Stimulated activated CD4-positive, alpha-beta T cell treated with anti-CD3 and anti-CD28 coated beads, Interleukin-12 subunit alpha, Interleukin-12 subunit beta, amount 100 ng/mL, for 48 hours (primary cell): ENCODE results near the gene TMBIM6.
"Not testable (repeated sequence)": the region's sequence is repeated elsewhere in the genome, so short reads cannot be mapped to it uniquely, and the experiment has no call there.

Source experiments
- DNase-seq, 3 donors: peaks; one replicate each; pipeline ENCODE4 v3.0.0-alpha.2; 2020; ENCODE audit warnings: low read depth in 2 of 3, low spot score in 1 of 3

The TMBIM6 gene

DNA sequence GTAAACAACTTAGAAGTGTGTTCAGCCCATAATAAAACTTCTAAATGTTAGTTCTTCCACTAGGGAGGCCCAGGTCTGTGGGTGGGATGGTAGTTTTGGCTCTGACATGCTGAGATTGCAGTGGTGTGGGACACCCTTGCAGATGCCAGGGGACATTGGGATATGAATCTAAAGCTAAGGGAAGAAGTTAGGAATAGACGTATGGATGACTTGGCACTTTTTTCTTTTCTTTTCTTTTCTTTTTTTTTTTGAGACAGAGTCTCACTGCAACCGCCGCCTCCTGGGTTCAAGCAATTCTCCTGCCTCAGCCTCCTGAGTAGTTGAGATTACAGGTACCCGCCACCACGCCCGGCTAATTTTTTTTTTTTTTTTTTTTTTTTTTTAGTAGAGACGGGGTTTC lies 31.7 kb downstream of the TMBIM6 start:
- DNase-seq = not testable (repeated sequence)

DNA sequence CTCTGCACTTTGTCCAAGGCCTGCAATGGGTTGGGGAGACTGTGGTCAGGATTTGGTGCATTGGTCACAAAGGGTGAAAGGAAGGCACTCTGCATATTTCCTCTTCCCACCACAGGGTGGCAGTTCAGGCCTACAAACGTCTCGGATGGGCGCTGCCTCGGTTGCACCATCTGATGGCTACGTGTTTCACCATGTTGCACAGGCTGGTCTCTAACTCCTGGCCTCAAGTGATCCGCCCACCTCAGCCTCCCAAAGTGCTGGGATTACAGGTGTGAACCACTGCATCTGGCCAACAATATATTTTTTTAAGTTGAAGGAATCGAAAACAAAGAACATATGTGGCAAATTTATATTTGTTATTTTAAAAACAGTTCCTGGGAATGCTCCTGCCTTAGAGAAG lies 35.1 kb downstream of the TMBIM6 start:
- DNase-seq = peak; percentile 42 to 53 (median 46)

DNA sequence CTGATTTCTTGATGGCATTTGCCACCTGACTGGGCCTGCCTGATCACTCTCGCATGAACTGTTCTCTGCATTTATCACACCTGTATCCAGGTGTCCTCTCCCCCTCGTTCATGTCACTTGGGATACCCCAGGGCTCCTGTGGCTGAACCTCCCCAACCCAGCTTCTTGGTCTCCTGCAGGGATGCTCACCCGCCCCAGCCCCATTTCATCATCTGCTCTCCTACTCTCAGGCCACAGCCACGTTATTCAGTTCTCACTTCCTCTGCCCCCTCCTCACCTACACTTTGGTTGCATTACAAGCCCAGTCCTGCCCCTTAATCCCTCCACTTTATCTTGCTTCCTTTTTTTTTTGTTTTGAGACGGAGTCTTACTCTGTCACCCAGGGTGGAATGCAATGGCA lies 35.5 kb downstream of the TMBIM6 start:
- no peak for DNase-seq

DNA sequence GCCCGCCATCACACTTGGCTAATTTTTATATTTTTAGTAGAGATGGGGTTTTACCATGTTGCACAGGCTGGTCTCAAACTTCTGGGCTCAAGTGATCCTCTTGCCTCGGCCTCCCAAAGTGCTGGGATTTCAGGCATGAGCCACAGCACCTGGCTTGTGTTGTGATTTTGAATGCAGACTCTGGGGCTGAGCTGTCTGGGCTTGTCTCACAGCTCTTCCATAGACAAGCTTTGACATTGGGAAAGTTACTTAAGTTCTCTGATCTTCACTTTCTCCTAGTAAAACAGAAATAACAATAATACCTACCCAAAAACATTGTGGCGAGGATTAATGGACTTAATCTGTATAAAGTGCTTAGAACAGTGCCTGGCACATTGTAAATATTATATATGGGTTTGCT lies 36.0 kb downstream of the TMBIM6 start:
- DNase-seq = no peak

DNA sequence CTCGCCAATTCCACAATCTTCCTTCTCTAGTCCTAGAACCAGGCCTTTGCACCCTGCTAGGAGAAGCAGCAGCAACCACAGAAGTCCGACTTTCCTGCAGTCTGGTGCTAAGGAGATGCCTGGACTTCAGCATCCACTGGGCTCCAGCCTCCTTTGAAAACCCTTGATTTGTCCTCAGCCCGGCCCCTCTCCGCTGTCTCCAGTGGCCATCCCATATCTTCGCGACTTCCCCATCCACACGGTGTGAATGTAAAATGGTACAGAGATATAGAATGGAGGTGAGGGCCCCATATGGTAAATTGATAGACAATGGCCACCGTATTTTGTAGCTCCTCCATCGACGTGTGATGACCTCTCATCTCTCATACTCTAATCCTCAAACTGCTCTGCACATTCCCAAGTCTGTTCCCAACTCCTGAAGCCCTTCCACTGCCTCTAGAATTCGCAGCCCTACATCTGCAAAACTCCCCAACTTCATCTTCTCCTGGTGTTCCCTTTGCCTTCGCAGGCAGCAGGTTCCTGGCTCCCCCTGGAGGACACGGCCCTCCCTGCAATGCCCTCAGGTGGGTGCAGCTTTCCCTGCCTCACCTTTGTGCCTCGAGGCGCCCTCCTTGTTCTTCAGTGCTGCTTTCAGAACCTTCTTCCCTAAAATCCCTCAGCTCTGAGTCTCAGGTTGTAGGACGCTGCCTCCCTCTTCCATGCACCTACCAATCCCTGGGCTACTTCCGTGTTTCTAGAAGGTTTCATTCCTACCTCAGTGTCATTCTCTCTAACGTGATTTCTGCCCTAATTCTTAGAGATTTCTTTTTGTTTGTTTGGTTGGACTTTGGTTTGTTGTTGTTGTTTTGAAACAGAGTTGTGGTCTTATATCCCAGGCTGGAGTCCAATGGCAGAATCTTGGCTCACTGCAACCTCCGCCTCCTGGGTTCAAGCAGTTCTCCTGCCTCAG lies 36.7 kb downstream of the TMBIM6 start:
- DNase-seq = peak; percentile 53 to 78 (median 72)

DNA sequence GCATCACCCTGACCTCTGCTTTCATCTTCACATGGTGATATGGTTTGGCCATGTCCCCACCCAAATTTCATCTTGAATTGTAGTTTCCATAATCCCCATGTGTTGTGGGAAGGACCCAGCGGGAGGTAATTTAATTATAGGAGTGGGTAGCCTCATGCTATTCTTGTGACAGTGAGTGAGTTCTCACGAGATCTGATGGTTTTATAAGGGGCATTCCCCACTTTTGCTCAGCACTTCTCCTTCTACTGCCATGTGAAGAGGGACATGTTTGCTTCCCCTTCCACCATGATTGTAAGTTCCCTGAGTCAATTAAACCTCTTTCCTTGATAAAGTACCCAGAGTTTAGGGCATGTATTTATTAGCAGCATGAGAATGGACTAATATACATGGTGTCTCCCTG lies 38.2 kb downstream of the TMBIM6 start:
- DNase-seq = no peak

DNA sequence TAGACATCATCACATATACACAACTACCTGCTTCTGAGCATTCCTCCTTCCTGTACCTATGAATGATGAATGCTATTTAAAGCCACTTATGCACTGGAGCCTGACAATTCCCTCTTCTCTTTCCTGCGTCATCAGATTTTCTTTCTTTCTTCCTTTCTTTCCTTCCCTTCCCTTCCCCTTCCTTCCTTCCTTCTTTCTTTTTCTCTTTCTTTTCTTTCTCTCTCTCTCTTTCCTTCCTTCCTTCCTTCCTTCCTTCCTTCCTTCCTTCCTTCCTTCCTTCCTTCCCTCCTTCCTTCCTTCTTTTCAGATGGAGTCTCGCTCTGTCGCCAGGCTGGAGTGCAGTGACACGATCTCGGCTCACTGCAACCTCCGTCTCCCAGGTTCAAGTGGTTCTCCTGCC lies 39.6 kb downstream of the TMBIM6 start:
- not testable (repeated sequence) for DNase-seq

DNA sequence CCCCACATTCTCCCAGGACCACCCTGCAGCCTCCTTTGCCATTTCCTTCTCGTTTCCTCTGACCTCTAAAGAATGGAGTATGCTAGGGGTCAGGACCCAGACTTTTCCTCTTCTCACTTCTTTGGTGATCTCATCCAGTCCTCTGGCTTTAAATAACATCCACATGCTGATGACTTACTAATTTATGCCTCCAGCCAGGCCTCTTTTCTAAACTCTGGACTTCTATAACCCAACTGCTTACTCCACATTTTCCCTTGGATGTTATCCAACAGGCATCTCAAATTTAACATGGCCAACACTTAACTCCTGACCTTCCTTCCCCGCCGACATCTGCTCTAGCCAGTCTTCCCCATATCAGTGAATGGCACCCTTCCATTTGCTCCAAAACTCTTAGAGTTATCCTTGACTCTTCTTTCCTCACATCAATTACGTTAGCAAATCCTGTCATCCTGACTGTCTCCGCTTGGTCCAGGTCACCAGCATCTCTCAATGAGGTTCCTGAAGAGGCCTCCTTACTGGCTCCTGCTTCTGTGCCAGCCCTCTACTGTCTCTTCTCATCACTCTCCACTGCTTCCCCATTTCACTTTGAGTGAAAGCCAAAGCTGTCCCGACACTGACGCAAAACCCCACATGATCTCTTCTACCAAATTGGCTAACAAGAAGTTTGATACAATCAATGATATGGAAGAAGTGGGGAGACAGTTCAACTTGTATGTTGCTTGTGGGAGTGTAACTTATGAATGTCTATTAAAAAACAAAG lies 42.7 kb downstream of the TMBIM6 start:
- DNase-seq = no peak

DNA sequence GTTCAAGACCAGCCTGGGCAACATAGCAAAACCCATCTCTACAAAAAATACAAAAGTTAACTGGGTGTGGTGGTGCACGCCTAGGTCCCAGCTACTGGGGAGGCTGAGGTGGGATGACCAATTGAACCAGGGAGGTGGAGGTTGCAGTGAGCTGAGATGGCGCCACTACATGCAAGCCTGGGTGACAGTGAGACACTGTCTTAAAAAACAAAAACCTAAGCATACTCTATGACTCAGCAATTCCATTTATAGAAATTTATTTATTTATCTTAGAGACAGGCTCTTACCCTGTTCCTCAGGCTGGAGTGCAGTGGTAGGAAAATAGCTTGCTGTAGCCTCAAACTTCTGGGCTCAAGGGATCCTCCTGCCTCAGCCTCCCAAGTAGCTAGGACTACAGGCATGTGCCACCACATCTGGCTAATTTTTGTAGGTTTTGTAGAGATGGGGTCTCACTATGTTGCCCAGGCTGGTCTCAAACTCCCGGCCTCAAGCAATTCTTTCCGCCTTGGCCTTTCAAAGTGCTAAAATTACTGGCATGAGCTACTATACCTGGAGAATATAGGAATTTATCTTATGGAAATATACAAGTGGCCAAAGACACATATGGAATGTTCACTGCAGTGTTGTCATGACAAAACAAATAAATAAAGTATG lies 43.5 kb downstream of the TMBIM6 start:
- no peak for DNase-seq

DNA sequence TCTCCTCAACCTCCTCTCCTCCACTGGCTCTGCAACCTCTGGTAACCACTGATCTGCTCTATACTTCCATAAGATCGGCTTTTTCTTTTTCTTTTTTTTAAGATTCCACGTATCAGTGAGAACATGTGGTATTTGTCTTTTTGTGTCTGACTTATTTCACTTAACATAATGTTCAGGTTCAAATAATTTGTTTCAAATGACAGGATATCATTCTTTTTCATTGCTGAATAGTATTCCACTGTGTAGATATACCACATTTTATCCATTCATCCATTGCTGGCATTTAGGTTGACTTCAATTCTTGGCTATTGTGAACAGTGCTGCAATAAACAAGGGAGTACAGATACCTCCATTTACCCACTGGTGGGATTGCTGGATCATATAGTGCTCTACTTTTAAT lies 46.3 kb downstream of the TMBIM6 start:
- no peak for DNase-seq

DNA sequence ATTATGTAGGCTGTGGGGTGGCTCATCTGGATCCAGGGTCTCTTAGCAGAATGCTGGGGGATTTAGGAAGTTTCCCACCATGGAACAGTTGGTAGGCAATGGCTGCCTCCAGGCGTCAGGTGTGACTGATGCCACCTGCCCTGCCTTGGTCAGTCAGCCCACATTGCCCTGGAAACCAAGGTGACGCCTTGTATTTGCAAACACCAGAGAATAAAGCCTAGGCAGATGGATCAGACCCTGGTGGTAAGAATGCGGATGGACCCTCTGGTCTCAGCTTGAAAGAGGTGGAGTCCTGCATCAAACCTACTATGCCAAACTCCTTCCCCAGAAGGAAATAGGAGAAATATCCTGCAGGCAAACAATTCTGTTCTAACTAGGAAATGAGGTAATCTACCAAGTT lies 48.6 kb downstream of the TMBIM6 start:
- no peak for DNase-seq

DNA sequence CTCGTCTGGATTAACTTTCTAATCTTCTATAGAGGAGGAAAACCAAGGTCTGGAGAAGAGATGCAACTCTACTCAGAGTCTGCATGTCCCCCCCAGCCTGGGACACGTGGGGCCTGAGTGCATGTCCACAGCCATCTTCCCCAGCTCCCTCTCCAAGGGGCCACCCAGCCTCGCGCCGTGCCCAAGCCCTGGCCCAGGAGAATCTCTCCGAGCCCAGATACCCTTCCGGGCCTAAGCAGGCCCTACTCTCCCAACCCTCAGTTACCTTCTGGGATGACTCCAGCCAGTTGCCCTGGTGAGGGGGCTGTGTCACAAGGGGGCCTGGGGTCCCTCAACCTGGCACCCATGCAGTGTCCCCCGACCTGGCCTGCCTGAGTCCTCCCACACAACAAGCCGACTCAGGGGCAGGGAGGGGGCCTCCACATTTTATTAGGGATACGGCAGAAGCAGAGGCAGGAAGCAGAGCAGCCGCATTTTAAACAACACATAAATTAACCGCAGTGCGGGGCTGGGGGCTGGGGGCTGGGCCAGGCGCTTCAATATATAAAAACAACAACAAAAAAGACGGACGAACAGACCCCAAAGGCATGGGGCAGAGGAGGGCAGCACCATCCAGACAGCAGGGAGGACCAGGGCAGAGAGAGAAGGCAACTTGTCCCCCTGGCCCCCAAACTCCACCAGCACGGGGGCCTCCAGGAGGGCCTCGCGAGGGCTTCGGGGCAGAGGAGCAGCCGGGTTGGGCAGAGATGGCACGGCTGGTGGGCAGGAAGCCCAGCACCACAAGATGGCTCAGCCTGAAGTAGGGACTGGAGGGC lies 49.6 kb downstream of the TMBIM6 start:
- DNase-seq = no peak

DNA sequence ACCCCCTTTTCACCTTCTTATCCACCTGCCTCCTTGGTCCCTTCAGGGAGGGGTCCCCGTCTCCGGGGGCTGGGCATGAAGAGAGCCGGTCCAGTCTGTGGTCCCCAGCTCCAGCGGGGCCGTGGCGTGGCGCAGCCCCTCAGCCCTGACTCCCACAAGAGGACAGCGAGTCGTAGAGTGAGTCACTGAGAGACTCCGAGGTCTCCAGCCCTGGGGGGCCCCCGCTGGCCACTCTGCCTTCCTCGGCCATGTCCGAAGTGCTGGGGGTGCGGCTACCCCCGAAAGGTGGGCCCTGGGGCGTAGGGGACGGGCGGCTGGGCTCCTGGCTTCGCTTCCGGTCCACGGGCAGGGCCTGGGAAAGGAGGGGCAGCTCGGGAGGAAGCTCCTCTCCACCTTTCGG lies 50.3 kb downstream of the TMBIM6 start:
- DNase-seq = no peak

DNA sequence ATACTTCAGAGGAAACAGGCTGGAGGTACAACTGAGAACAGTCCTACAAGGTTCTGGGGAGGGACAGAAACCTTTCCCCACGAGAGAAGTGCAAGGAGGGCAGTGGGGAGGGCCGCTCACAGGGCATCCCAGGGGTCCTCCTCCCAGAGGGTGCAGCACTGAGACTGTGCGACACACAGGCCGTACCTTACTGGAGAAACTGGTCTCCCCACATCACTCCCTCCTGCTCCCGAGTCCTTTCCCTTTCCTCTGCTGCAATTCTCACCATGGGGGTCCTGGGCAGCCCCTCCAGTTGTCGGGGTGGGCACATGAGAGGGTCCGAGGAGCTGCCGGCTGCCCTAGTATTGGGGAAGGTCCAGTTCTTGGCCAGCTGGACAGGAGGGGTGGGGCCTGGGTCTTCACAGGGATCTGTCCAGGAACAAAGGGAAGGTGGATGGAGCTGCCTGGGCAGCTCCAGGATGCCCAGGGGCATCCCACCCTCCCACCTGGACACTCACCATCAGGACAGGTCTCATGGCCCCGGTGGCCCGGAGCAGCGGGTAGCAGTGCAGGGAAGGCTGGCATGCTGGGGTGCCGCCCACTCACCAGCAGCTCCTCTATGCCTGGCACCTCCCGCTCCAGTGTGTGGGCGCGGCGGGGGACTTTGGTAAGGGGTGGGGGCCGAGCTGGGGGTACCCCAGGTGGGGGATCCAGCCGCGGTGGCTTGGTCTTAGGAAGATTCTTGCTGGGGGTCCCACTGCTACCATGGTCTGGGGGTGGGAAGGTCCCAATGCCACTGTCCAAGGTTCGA lies 51.0 kb downstream of the TMBIM6 start:
- no peak for DNase-seq

DNA sequence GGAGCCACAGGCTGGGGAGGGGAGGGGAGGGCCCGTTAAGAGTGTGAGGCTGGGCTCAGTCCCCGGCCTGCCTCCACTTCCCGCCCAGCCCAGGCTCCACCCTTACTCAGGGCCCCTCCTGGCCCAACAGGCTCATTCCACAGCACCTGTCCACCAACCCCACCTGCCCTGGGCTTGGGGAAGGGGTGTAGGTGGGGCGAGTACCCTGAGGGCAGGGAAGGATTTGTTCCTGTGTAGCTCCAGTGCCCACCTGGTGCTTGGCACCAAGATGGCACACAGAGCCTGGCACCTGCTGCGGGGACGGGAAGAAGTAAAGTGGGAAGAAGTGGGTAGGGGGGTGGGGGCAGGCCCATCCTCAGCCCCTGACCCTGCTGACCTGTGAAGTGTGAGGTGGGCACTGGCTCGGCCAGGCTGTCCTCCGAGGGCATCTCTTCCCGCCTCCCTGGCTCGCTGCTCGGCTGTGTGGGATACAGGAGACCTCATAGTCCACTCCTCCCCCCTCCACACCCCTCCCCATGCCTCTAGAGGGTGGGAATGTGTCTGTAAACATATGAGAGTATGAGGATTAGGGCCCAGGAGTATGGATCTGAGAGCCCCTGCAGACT lies 51.7 kb downstream of the TMBIM6 start:
- no peak for DNase-seq

DNA sequence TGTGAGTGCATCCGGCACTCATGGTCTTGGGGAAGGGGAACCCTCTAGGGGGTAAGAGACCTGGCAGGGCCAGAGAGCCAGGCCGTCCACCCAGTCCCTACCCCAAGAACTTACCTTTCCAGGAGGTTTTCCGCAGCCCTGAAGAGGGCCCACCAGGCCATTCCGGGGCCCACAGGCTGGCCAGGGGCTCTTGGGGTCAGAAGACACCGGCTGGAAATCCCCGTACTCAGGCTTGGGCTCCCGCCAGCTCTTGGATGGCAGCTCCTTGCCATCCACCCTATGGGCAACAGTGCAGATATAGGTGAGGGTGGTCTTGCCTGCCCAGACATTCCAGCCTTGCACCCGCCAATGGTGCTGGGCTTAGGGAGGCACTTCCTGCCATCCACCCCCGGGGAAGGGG lies 52.3 kb downstream of the TMBIM6 start:
- DNase-seq = no peak

DNA sequence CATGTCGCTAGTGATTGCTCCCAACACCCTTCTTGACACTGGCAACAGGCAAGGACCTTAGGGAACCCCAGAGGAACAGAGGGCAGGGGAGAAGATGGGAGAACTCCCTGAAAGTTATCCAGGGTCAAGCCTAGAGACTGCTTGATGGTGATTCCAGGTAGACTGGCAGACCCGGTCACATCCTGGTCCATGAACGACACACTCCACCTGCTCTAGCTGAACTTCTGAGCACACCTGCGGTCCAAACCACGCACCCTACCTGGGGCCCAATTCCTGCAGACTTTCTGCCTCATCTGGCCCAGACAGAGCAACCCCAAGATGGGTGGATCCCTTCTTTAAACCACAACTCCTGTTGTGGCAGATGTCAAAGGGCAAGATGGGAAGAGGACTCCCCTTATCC lies 52.7 kb downstream of the TMBIM6 start:
- no peak for DNase-seq

DNA sequence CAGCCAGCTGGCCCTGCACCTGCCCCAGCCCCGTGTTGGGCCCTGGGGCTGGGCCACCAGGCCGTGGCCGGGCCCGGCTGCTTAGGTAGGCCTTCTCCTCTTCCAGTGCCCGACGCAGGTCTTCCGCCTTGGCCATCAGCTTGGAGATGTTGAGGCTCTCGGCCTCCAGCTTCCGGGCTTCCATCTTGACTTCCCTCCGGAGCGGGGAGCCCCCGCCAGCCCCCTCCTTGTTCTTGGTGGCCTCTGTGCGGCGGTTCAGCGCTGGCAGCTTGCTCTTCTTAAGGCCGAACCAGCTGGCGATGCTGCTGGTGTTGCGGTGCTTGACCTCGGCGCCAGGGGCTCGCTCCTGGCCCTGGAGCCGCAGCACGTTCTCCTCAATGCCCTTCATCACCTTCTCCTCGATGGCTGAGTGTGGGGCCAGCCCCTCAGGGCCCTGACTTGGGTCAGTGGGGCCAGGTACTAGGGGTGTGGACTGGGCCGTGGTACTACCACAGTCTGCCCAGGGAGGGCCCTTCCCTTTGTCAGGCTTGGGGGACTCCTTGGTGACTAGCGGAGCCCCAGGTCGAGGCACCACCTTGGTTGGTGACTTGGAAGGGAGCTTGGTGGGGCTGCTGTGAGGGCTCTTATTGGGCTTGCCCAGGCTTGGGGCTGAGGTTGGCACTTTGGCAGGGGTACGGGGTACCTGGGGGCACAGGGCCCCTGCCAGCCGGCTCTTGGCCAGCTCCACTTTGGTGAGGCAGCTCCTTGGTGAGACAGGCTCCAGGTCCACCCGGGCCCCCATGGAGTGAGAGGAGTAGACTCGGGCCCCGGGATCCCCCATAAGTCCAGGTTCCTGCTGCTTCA lies 53.7 kb downstream of the TMBIM6 start:
- no peak for DNase-seq

DNA sequence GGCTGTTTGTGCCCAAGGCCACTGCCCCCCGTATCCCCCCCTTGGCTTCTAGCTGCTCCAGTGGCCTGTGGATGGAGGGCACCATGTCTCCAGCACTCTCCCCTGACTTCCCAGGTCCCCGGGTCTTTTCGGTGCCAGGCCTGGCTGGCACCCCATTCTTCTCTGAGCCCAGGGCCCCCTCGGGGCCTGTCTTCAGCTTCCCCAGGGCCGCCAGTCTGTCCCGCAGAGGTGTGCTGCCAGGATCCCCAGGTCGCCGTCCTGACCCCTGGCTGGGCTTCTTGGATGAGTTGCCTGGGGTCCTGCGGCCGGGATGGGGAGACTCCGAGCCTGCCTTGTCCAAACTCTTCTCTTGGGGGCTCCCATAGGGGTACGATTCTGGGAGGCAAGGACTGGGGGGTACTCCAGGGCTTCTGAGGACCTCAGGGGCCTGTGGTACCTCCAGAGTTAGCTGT lies 54.3 kb downstream of the TMBIM6 start:
- no peak for DNase-seq
